HUES64 (cell line): ENCODE measurements around the gene TBC1D21.

Experiments used
- H3K27ac ChIP-seq: 2 replicates; pipeline ENCODE4 v1.7.0; 2013; ENCODE audit warnings: low read depth, low read length, inconsistent platforms
- H3K27me3 ChIP-seq: 2 replicates; pipeline ENCODE4 v1.6.1; 2013; ENCODE audit warnings: mild to moderate bottlenecking, low read length; ENCODE audit not compliant: insufficient read depth
- H3K36me3 ChIP-seq: 2 replicates; pipeline ENCODE4 v1.6.1; 2013; ENCODE audit warnings: mild to moderate bottlenecking, low read length; ENCODE audit not compliant: insufficient read depth
- H3K4me1 ChIP-seq: 2 replicates; pipeline ENCODE4 v1.6.1; 2013; ENCODE audit warnings: mild to moderate bottlenecking, low read length, moderate library complexity; ENCODE audit not compliant: insufficient read depth
- H3K4me3 ChIP-seq: 2 replicates; pipeline ENCODE4 v1.5.1; 2013; ENCODE audit warnings: mild to moderate bottlenecking, low read length, moderate library complexity
- H3K9ac ChIP-seq: 2 replicates; pipeline ENCODE4 v1.6.1; 2013; ENCODE audit warnings: mild to moderate bottlenecking, low read depth, low read length
- H3K9me3 ChIP-seq: 2 replicates; pipeline ENCODE4 v1.6.1; 2013; ENCODE audit warnings: low read depth, low read length; ENCODE audit not compliant: insufficient read depth
- WGBS: fragments of 150-250, 120-280 bp; methylation state at CpG from one replicate; pipeline ENCODE4 v1.1.7; 2013; ENCODE audit warnings: missing lambda C conversion rate; 5-methylcytosine and 5-hydroxymethylcytosine counted together

TBC1D21 gene

GRCh38 chr15:73904026-73904815 lies 30.9 kb downstream of the TBC1D21 start:
- H3K4me1 ChIP-seq: no peaks in the 10 kb centered on the region
- no peaks in the 10 kb centered on the region for H3K9me3 ChIP-seq
- WGBS: 96% methylated on average over 7 of the region's 9 CpGs
- no peaks in the 10 kb centered on the region for H3K27me3 ChIP-seq
- H3K9ac ChIP-seq: no peak overlapping the region
- no peak overlapping the region for H3K27ac ChIP-seq
- no peaks in the 10 kb centered on the region for H3K36me3 ChIP-seq
- H3K4me3 ChIP-seq: no peak overlapping the region

- H3K4me3 ChIP-seq: no peak overlapping the region
- no peaks in the 10 kb centered on the region for H3K36me3 ChIP-seq
- WGBS: 95% methylated on average over 2 of the region's 3 CpGs
- no peaks in the 10 kb centered on the region for H3K27me3 ChIP-seq
- no peaks in the 10 kb centered on the region for H3K9me3 ChIP-seq
- no peak overlapping the region for H3K27ac ChIP-seq
- H3K9ac ChIP-seq: no peak overlapping the region
- H3K4me1 ChIP-seq: no peaks in the 10 kb centered on the region
Measured at GRCh38 chr15:73905225-73905827, 32.0 kb downstream of the TBC1D21 start.

DNA sequence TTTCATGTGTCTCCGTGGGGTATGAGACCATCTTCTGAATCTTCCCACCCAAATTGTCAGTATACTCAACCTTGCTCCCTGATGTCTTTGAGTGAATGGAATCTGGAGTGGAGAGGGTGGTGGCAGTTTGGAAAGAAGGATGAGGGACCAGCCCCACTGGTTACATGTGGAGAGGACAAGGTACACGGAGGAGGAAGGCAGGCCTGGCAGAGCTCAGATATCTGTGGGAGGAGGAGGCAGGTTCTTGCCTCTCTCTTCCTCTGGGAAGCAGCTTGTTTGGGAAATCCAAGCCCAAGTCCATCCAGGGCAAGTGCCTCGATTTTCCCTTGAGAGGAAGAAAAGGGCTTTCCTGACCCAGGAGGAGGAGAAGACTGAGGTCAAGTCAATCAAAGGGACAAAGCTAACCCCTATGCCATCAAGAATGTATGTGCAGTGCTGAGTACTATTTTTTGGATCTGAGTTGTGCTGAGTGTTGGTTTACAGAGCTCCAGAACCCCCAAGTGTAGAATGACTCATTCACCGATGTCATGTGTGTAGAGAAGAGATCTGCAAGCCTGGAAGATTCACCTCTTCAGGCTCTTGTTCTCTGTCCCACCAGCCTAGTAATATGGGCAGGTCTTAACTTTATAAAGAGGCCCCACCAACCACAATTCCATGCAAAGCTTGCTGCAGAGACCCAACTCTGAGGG lies 33.1 kb downstream of the TBC1D21 start:
- Histone ChIP-seq H3K4me1 (no peaks in the 10 kb centered on the region), H3K27ac (no peak overlapping the region), H3K9ac (no peak overlapping the region), H3K9me3 (no peaks in the 10 kb centered on the region), H3K36me3 (no peaks in the 10 kb centered on the region), H3K4me3 (no peak overlapping the region), H3K27me3 (no peaks in the 10 kb centered on the region)
- 93% methylated on average over 4 of the region's 4 CpGs for whole genome bisulfite sequencing

GRCh38 chr15:73907035-73907408 lies 33.7 kb downstream of the TBC1D21 start:
- Histone ChIP-seq H3K9me3 (no peaks in the 10 kb centered on the region), H3K4me3 (no peak overlapping the region), H3K9ac (no peak overlapping the region), H3K27me3 (no peaks in the 10 kb centered on the region), H3K4me1 (no peaks in the 10 kb centered on the region), H3K27ac (no peak overlapping the region), H3K36me3 (no peaks in the 10 kb centered on the region)
- 87% methylated on average over 2 of the region's 2 CpGs for WGBS

GRCh38 chr15:73908030-73908821 lies 34.9 kb downstream of the TBC1D21 start:
- no peaks in the 10 kb centered on the region for H3K9me3 ChIP-seq
- H3K4me3 ChIP-seq: no peak overlapping the region
- H3K27me3 ChIP-seq: no peaks in the 10 kb centered on the region
- H3K9ac ChIP-seq: no peak overlapping the region
- H3K4me1 ChIP-seq: no peaks in the 10 kb centered on the region
- WGBS: 21% methylated on average over 7 of the region's 7 CpGs
- H3K27ac ChIP-seq: no peak overlapping the region
- no peaks in the 10 kb centered on the region for H3K36me3 ChIP-seq

GRCh38 chr15:73908822-73909122 lies 35.4 kb downstream of the TBC1D21 start:
- 97% methylated on average over 2 of the region's 2 CpGs for WGBS
- Histone ChIP-seq H3K9ac (no peak overlapping the region), H3K4me1 (no peaks in the 10 kb centered on the region), H3K9me3 (no peaks in the 10 kb centered on the region), H3K27me3 (no peaks in the 10 kb centered on the region), H3K27ac (no peak overlapping the region), H3K4me3 (no peak overlapping the region), H3K36me3 (no peaks in the 10 kb centered on the region)

- 90% methylated on average over 2 of the region's 2 CpGs for WGBS
Measured at GRCh38 chr15:73909651-73910050, 36.3 kb downstream of the TBC1D21 start.

GRCh38 chr15:73910522-73911303 lies 37.3 kb downstream of the TBC1D21 start:
- H3K4me1 ChIP-seq: no peaks in the 10 kb centered on the region
- no peak overlapping the region for H3K4me3 ChIP-seq
- H3K27me3 ChIP-seq: no peaks in the 10 kb centered on the region
- no peak overlapping the region for H3K27ac ChIP-seq
- no peaks in the 10 kb centered on the region for H3K36me3 ChIP-seq
- H3K9ac ChIP-seq: no peak overlapping the region
- no peaks in the 10 kb centered on the region for H3K9me3 ChIP-seq
- WGBS: 84% methylated on average over 5 of the region's 7 CpGs

More at GRCh38 chr15:73909651-73910050, 36.3 kb downstream of the TBC1D21 start:
- Histone ChIP-seq H3K27ac (no peak overlapping the region), H3K36me3 (no peaks in the 10 kb centered on the region), H3K9me3 (no peaks in the 10 kb centered on the region), H3K27me3 (no peaks in the 10 kb centered on the region), H3K9ac (no peak overlapping the region), H3K4me1 (no peaks in the 10 kb centered on the region), H3K4me3 (no peak overlapping the region)

DNA sequence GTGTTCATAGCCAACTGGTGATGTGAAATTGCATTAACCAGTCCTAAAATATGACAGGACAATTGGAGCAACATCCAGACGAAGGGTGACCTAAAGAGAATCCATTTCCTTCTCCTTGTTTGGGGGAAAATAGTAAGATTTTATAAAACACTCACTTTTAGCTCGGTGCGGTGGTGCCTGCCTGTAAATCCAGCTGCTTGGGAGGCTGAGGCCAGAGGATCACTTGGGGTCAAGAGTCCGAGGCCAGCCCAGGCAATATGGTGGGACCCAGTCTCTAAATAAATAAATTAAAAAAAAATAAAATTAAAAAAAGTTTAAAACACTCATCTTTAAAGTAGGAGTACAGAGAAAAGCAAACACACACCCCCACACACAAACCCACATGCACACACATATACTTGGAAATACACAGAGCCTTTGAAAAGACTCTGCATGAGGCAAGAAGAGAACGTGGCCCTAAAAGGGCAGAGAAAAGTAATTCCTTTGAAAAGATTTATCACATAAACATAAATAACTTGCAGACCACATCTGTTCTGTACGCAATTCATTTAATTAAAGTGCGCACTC lies 38.7 kb downstream of the TBC1D21 start:
- no peaks in the 10 kb centered on the region for H3K4me1 ChIP-seq
- no peaks in the 10 kb centered on the region for H3K27me3 ChIP-seq
- H3K27ac ChIP-seq: no peak overlapping the region
- H3K9ac ChIP-seq: no peak overlapping the region
- no peak overlapping the region for H3K4me3 ChIP-seq
- 92% methylated on average over 6 of the region's 7 CpGs for WGBS
- peaks cover 4% of the 10 kb centered on the region; the same call in 1 of the 2 replicates for H3K36me3 ChIP-seq
- H3K9me3 ChIP-seq: 0 out of 2 replicates have a peak, but pooled peaks cover 4% of the 10 kb centered on the region

DNA sequence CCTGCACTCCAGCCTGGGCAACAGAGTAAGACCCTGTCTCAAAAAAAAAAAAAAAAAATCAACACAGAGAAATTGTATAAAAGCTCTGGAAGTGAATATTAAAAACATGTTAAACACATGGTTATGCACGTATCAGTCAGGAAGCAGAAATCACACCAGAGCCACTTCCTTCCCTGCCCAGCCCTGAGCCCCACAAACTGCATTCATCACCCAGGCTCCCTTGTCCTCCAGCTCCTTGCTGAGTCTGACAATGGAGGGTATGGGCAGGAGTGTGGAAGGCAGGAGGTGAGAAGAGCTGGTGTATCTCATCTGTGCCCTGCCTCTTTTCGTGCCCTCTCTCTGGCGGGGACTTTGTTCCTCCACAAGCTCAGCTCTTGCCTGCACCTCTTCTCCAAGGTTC lies 40.8 kb downstream of the TBC1D21 start:
- 85% methylated on average over 3 of the region's 3 CpGs for WGBS
- no peaks in the 10 kb centered on the region for H3K27me3 ChIP-seq
- 0 out of 2 replicates have a peak, but pooled peaks cover 4% of the 10 kb centered on the region for H3K9me3 ChIP-seq
- H3K4me3 ChIP-seq: no peak overlapping the region
- H3K9ac ChIP-seq: no peak overlapping the region
- no peak overlapping the region for H3K27ac ChIP-seq
- no peaks in the 10 kb centered on the region for H3K4me1 ChIP-seq
- peaks cover 15% of the 10 kb centered on the region; the same call in 1 of the 2 replicates for H3K36me3 ChIP-seq
